NCI-H748 treated with DMSO at 0.1 percent for 48 hours (cell line): ENCODE measurements around the gene ZNF511.
"Not testable (repeated sequence)": the region's sequence is repeated elsewhere in the genome, so short reads cannot be mapped to it uniquely, and the experiment has no call there.

Experiments
- DNase-seq: peaks from one replicate; lab custom pipeline; 2025; lab: John Stamatoyannopoulos, UW

The ZNF511 gene

GRCh38 chr10:133314911-133315310 lies 6.2 kb downstream of the ZNF511 start:
- no peak for DNase-seq

GRCh38 chr10:133315847-133316246 lies 7.1 kb downstream of the ZNF511 start:
- DNase-seq, result no peak

- no peak for DNase-seq
Observed at GRCh38 chr10:133316266-133316665, 7.6 kb downstream of the ZNF511 start.

GRCh38 chr10:133316732-133317131 lies 8.0 kb downstream of the ZNF511 start:
- DNase-seq, result no peak

GRCh38 chr10:133318494-133319127 lies 9.9 kb downstream of the ZNF511 start:
- peak; percentile 32 for DNase-seq

GRCh38 chr10:133320852-133321422 lies 12.2 kb downstream of the ZNF511 start:
- not testable (repeated sequence) for DNase-seq

GRCh38 chr10:133322064-133322709 lies 13.5 kb downstream of the ZNF511 start:
- not testable (repeated sequence) for DNase-seq

GRCh38 chr10:133324198-133324792 lies 15.6 kb downstream of the ZNF511 start:
- DNase-seq, result peak; percentile 33

GRCh38 chr10:133324857-133325260 lies 16.1 kb downstream of the ZNF511 start:
- no peak for DNase-seq

GRCh38 chr10:133325440-133326222 lies 16.9 kb downstream of the ZNF511 start:
- no peak for DNase-seq

GRCh38 chr10:133326223-133326551 lies 17.5 kb downstream of the ZNF511 start:
- DNase-seq, result no peak

- no peak for DNase-seq
Observed at GRCh38 chr10:133326745-133327650, 18.3 kb downstream of the ZNF511 start.

GRCh38 chr10:133327651-133328357 lies 19.1 kb downstream of the ZNF511 start:
- no peak for DNase-seq

- no peak for DNase-seq
Observed at GRCh38 chr10:133328358-133329343, 19.9 kb downstream of the ZNF511 start.

- peak; percentile 36 for DNase-seq
Observed at GRCh38 chr10:133329491-133330202, 20.9 kb downstream of the ZNF511 start.

- no peak for DNase-seq
Observed at GRCh38 chr10:133332936-133333699, 24.4 kb downstream of the ZNF511 start.

GRCh38 chr10:133334503-133335245 lies 26.0 kb downstream of the ZNF511 start:
- DNase-seq, result no peak
